CD4-positive, alpha-beta T cell treated with Interleukin-15 for 4 hours (primary cell): Measurements from ENCODE around the gene APOM.

Source experiments
- DNase-seq: peaks from one replicate; pipeline ENCODE4 v3.0.0-alpha.2; 2020; ENCODE audit warnings: low spot score

The APOM gene

DNA sequence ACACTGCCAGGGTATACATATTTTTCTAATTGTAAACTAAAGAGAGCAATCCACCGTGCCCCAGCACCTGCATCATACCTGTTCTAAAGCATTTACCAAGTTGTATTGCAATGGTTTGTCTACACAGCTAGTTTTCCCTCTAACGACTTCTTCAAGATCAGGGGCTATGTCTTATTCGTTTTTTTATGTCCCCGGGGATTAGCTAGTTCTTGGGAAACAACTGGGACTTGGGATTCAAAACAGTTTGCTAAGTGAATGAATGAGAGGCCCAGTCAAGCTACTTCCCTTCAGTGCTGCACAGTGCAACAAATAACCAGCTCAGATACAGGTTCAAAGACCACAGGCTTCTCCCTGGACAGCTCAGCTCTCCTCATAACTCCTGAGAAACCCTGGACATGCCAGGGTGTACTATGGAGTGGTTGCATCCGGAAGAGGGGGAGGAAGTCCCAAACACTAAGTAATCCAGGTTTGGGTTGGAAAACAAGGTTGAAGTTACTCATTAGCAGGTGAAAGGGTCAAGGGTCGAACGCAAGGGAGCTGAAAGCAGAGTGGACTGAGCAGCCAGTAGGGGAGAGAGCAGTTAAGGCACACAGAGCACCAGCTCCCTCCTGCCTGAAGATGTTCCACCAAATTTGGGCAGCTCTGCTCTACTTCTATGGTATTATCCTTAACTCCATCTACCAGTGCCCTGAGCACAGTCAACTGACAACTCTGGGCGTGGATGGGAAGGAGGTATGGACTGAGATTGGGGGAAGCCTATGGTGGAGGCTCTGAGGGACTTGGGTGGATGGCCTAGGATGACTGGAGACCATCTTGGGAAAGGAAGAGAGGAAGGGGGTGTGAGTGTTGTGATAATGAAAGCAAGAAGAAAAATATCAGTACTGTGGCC, at the start of gene APOM:
Gene APOM, plus strand, starts transcription at position 546 of the 889 bp plus-strand sequence. Its CDS starts 73 bp downstream, at position 619.
- no peak for DNase-seq

DNA sequence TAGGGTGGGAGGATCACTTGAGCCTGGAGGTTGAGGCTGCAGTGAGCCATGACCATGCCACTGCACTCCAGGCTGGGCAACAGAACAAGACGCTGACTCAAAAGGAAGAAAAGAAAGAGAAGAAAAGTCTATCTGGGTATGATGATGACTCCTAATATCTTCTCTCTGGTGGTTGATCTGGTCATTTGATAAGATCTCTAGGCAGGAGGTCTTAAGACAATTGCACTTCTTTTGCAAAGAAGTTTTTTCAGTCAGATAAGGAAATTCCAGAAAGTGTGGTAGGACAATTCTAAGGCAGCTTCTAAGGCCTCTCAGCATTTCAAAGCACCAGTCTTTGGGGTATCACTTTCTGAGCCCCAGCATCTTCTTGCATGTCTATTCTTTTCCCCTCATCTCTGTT, 48.4 kb upstream of the APOM start:
- DNase-seq = no peak

DNA sequence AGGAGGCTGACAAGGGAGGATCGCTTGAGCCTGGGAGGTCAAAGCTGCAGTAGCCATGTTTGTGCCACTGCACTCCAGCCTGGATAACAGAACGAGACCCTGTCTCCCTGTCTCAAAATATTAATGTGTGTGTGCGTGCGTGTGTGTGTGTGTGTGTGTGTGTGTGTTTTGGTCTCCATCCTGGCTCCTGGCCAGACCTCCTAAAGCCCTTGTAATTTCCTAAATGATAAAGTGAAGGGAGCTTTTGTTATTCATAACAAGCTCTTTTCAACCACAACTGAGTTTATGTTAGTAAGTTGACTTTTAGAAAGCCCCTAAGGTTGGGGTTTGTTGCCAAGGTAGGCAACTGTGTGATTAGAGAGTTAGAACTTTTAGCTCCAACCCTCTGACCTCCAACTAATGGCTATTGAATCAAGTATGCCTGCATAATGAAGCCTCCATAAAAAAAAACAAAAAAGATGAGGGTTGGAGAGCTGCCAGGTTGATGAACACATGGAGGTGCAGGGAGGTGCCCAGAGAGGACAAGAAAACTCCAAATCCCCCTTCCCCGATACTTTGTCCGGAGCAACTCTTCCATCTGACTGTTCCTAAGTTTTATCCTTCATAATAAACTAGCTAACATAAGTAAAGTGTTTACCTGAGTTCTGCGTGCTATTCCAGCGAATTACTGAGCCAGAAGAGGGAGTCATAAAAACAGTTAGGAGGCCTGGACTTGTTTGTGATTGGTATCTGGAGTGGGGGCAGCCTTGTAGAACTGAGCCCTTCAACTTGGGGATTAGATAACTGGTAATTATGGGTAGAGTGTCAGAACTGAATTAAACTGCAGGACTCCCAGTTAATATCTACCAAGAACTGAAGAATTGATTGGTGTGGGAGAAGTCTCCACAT, 45.9 kb upstream of the APOM start:
- DNase-seq = no peak

DNA sequence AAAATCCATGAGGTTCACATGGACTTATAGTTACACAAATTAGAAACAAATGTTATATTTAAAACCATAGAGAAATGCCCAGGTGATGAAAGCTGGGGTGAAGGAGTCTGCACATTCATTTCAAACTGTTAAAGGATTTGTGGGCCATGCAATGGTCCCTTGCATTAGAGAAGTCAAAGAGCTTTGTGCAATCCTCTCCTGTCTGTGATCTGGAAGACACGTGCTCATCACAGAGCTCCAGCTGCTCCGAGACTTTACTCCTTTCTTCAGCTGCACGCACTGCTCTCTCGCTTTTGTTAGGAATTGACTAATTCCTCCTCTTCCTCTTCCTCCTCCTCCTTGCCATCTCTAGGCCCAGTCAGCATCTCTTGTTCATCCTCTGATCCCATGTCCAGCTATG, 44.7 kb upstream of the APOM start:
- no peak for DNase-seq

DNA sequence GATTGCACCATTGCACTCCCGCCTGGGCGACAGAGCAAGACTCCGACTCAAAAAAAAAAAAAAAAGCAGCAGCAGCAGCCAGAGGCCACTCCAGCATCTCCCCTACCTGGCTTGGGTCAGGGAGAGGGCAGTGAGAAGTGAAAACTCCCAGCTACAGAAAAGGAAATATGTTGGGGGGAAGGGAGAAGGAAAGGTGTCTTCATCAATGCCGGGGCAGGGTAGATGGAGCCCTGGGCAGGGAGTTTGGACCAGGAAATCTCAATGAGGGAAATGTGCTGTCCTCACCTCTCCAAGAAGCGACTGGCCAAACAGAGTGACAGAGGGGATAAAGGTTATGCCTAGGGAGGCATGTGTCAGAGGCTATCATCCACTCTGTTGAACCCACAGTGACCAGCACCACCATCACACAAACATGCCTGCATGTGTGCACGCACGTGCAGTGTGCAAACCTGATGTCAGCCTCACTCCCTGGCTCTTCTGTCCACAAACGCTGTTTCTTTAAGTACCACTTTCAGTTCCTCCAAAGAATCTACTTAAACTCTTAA, 41.5 kb upstream of the APOM start:
- DNase-seq = no peak

DNA sequence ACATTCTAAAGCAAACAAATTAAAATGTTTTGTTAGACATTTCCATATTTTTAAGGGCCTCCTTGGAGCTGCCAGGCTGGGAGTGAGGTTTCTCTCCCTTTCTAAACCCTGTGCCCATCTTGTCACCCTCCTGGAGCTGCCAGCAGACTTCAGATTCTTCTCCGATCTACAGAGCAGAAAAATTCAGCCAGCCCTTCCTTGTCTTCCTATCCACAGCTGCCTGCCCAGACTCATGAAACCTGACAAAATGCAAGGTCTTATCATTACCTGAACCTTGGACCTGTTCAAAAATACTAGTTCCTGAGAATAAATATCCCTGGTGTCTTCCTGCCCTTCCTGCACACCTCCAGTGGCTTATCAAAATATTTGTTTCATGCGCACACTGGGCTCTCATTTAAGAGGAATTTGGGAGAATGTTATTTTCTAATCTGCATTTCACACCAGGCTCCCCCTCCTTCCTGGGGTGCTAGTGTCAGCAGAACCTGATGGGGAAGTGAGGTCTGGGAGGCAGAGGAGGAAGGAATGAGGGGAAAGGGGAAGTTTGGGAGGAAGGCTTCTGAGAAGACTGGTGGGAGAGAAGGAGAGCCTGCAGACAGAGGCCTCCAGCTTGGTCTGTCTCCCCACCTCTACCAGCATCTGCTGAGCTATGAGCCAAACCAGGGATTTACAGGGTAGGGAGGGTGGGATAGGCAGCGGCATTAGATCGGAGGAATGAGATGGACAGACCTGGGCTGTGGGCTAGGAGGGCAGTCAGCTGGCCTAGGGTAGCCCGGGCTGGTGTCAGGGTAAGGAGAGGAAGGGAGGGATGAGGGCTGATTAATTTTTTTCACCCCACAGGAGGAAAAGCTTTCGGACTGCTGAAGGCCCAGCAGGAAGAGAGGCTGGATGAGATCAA, 40.8 kb upstream of the APOM start, which contains the start of gene AIF1:
Gene AIF1, plus strand, starts transcription at position 551 of the 895 bp plus-strand sequence. Its CDS starts 96 bp downstream, at position 647.
- no peak for DNase-seq

DNA sequence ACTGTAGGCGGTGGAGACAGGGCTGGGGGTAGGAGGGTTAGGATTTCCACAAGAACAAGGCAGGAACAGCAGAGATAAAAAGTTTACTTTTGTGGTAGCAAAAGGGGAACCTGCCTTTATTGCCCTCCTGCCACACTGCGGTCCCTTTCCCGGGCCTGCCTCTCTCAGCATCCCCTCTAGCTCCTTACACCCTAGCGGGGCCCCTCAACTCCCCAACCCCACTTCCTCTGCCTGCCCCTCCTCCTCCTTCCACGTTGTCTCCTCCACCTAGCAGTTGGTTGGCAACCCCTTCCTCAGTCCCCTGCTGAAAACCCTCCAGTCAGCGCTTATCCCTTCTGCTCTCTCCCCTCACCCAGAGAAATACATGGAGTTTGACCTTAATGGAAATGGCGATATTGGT, 39.9 kb upstream of the APOM start:
- DNase-seq = no peak

DNA sequence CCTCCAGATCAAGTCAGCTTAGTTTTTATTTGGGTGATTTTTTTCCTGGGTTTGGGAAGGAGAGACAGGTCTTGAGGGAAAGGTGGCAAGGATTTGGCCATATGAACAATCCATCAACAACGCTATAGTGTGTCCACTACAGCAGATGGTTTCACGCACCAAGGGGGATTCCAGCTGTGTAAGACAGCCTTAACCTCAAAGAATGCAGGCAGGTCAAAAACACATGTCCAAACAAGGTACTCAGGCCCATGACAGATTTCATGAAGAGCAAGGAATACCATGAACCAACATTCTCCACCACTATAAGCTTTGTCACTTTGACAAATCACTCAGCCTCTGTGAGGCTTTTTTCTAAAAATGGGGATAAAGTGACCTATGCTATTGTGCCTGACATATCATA, 38.7 kb upstream of the APOM start:
- no peak for DNase-seq

DNA sequence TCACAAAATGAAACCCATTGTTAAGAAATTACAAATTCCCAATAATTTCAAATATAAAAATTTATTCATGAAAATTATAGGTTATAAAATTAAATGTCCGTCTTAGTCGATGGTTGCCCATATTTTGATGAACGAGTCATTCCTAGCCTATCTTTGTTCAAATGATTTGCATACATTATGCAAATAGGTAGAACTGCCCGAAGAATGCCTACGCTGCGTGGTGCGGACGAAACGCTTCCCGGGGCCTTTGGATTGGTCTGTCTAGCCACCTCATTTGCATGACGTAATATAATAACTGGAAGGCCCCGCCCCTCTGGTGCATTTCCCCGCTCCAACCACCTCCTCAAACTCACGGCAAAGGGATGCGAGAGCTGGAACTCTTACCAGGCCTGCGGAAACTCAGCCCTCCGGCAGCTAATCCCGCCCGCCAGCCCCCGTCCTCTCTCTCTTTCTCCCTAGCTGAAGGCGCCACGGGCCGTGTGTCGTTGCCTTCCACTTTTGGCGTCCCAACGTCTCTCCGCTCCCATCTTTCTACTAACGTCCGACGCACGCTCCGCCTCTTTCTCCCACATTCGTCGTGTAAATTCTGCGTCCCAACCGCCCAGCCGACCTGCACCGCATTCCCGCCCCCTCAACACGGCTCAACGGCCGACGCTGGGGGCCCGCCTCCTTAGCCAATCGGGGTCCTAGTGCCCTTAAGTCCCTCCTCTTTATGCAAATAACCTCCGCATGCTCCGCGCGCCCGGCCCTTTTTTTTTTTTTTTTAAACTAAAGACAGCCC, 35.7 kb upstream of the APOM start:
- peak; percentile 98 for DNase-seq

DNA sequence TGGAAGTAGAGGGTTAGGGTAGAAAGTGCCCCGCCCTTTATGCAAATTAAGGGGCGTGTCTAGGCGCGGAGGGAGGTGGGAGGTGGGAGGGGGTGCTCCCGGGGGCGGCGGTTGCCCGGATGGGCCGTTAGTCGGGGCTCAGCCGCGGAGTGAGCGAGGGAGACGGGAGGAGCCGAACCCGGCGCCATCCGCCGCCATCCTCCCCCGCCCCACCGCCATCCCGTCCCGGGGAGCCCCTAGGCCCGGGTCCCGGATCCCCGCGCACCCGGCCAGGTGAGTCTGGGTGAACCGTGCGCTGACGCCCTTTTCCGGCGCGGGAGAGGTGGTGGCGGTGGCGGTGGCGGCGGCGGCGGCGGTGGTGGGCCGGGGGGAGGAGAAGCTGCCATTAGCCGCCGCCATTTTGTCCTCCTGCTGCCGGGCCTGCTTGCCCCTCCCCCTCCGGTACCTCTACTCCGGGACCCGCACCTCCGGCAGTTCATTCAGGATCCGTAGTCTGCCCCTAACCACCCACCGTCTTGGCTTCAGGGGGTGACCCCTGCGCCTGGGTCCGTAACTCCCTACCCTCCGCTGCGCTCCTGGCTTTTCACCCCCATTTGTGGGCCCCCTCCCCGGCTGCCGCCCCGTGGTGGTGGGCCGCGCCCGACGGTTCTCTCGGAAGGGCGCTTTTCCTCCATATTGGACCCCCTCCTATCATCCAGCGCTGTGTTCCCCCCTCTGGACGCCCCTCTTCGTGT, 34.9 kb upstream of the APOM start, which contains the start of gene PRRC2A:
Gene PRRC2A, plus strand, starts transcription at position 130 of the 734 bp plus-strand sequence. CDS start 2,075 bp downstream, outside the sequence.
- DNase-seq = no peak

DNA sequence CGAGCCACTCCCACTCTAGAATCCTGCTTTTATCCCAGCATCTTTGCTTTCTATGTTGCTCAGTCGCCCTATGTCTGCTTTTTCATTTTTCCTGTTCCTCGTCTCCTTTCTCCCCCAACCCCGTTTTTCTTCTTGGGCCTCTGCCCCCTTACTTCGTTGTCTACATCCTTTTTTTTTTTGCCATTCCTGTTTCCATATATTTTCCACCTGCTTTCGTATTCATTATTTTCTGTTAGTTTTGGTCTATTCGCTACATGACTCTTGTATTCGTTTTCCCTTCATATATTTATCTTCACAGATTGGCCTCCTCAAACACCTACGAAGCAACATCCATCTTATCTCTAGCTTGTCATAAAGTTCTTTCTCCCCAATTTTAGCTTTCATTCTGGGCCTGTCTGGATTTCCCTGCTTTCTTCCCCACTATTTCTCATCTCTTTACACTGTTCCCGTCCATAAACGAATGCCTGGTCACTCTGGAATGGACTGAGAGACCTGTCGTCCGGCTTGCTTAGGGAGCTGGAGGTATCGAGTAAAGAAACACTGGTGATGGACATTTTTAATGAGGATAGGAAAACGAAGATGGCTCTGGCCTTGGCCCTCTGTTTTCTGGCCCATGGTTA, 34.3 kb upstream of the APOM start:
- no peak for DNase-seq

DNA sequence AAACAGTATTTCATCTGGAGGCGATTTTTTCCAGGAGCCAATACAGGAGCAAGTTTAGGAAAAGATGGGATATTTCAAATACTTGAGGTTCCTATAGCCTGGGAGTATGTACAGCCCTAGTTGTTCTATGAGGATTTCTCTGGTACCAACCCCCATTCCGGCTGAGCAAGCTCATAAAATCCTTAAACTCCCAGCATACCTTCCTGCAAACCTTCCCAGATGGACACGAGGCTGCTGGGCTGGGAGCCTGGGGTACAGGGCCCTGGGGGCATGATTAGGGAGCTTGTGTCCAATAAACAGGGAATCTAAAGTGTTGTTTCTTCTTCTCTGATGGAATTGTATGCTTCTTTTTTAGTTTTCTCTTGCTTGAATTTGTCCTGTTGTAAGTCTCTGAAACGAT, 33.7 kb upstream of the APOM start:
- no peak for DNase-seq

DNA sequence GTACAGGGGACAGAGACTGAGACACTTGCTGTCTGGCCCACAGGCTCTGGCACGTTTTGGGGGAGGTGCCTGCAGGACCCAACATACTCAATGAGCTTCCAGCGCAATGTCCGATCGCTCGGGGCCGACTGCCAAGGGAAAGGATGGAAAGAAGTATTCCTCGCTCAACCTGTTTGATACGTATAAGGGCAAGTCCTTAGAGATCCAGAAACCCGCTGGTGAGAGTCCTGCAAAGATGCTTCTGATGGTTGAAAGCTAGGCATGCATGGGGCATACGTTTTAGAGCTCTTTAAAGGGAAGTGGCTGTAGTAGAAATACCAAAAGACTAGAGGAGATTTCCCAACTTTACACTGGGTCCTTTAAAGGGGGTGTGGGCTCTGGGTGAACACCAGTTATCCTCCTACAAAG, 33.0 kb upstream of the APOM start:
- no peak for DNase-seq

DNA sequence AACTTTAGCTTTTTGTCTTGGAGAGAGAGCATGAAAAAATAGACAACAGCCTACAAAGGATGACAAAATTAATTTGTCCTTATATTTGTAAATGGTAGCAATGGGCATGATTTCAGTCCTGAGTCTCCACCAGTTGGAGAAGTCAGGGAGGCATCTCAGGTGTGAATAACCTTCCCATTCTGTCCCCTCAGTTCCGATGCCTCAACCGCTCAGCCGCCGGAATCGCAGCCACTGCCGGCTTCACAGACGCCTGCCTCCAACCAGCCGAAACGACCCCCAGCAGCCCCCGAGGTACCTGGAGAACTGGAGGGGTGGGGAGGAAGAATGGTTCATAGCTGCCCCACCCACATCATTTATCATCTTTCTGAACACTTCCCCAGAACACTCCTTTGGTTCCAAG, 31.6 kb upstream of the APOM start:
- no peak for DNase-seq

DNA sequence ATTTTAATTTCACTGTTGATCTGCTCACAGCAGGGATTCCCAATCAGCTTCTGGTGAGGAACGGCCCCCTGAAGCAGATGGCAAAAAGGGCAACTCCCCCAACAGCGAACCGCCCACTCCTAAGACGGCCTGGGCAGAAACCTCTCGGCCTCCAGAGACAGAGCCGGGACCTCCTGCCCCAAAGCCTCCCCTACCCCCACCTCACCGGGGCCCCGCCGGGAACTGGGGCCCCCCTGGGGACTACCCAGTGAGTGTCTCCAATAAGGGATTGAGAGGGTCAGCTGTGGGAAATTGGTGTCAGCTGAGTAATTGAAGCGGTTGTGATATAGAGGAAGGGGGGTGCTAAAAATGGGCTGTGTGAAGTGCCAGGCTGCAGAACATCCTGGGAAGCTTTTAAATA, 28.7 kb upstream of the APOM start:
- DNase-seq = no peak

DNA sequence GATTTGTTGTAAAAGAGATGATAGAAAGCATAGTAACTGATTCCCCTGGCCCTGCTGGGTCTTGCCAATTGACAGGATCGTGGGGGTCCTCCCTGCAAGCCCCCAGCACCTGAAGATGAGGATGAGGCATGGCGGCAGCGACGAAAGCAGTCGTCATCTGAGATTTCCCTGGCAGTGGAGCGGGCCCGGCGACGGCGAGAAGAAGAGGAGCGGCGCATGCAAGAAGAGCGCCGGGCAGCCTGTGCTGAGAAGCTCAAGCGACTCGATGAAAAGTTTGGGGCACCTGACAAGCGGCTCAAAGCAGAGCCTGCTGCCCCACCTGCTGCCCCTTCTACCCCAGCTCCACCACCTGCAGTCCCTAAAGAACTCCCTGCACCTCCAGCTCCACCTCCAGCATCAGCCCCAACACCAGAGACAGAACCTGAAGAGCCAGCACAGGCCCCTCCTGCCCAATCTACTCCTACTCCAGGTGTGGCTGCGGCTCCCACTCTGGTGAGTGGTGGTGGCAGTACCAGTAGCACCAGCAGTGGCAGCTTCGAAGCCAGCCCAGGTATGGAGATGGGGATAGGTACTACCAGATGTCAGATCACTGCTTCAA, 27.9 kb upstream of the APOM start:
- DNase-seq = no peak

DNA sequence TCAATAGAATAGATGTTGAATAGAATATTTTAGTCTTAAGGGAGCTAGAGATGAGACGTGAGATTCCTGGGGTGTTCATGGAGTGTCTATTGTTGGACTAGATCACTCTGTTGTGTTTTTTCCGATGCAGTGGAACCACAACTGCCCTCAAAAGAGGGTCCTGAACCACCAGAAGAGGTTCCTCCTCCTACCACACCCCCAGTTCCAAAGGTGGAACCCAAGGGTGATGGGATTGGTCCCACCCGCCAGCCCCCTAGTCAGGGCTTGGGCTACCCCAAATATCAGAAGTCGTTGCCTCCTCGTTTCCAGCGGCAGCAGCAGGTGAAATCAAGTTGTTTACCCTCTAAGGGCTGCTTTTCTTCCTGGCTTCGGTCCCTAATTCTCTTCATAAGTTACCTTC, 26.7 kb upstream of the APOM start:
- DNase-seq = no peak

DNA sequence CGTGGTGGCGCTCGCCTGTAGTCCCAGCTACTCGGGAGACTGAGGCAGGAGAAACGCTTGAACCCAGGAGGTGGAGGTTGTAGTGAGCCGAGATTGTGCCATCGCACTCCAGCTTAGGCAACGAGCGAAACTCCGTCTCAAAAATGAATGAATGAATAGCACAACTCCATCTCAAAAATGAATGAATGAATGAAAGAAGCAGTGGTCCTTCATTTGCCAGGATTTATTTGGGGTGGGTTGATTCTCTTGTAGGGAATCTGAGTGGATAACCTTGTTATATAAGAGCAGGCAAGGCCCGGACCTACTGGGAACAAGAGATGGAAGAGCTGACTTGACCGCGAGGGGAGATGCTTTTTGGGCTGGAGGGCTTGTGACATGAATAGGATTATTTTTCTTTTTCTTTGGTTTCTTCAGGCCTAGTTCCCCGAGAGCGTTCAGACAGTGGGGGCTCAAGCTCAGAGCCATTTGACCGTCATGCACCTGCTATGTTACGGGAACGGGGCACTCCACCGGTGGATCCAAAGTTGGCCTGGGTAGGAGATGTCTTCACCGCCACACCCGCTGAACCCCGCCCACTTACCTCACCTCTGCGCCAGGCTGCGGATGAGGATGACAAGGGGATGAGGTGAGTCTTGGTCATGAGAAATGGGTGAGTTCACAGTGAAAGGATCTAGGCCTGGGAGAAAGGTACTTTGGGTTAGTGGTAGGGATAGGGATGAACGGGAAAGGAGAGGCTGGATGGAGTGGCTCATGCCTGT, 25.3 kb upstream of the APOM start:
- DNase-seq = no peak
